GM18907 (cell line): ENCODE results near the gene KRT84.
"Not testable (repeated sequence)": the region's sequence is repeated elsewhere in the genome, so short reads cannot be mapped to it uniquely, and the experiment has no call there.

Source experiments
- ATAC-seq: cut with Tn5 transposase; IDR thresholded peaks from one replicate; pipeline ENCODE4 v1.9.1; 2021; ENCODE audit warnings: mild to moderate bottlenecking, moderate library complexity; ENCODE audit not compliant: unreplicated experiment

Gene KRT84

GRCh38 chr12:52411815-52412214 lies 26.4 kb upstream of the KRT84 start:
- ATAC-seq, result no peak

GRCh38 chr12:52410589-52411248 lies 25.3 kb upstream of the KRT84 start:
- ATAC-seq, result not testable (repeated sequence)

- ATAC-seq, result no peak
Measured at GRCh38 chr12:52407918-52408317, 22.5 kb upstream of the KRT84 start.

- ATAC-seq, result no peak
Measured at GRCh38 chr12:52405922-52406385, 20.5 kb upstream of the KRT84 start, which contains the start of gene KRT82. KRT82 (minus strand) TSS chr12:52406335; CDS start chr12:52406277, 58 bp downstream.

- ATAC-seq, result no peak
Measured at GRCh38 chr12:52404951-52405350, 19.5 kb upstream of the KRT84 start.

GRCh38 chr12:52403561-52403960 lies 18.1 kb upstream of the KRT84 start:
- no peak for ATAC-seq

GRCh38 chr12:52402873-52403540 lies 17.6 kb upstream of the KRT84 start:
- no peak for ATAC-seq

- ATAC-seq, result no peak
Measured at GRCh38 chr12:52402377-52402776, 16.9 kb upstream of the KRT84 start.

- no peak for ATAC-seq
Measured at GRCh38 chr12:52401926-52402325, 16.5 kb upstream of the KRT84 start.

GRCh38 chr12:52401526-52401925 lies 16.1 kb upstream of the KRT84 start:
- no peak for ATAC-seq

- ATAC-seq, result no peak
Measured at GRCh38 chr12:52400906-52401305, 15.5 kb upstream of the KRT84 start.

- ATAC-seq, result no peak
Measured at GRCh38 chr12:52399756-52400155, 14.3 kb upstream of the KRT84 start.

GRCh38 chr12:52398176-52398575 lies 12.7 kb upstream of the KRT84 start:
- ATAC-seq, result no peak

GRCh38 chr12:52396656-52397055 lies 11.2 kb upstream of the KRT84 start:
- ATAC-seq, result no peak

GRCh38 chr12:52395761-52396434 lies 10.4 kb upstream of the KRT84 start:
- no peak for ATAC-seq

- no peak for ATAC-seq
Measured at GRCh38 chr12:52394836-52395405, 9.5 kb upstream of the KRT84 start.

GRCh38 chr12:52392465-52393007 lies 7.1 kb upstream of the KRT84 start:
- ATAC-seq, result no peak

- ATAC-seq, result no peak
Measured at GRCh38 chr12:52391618-52392002, 6.2 kb upstream of the KRT84 start.

GRCh38 chr12:52390739-52391617 lies 5.5 kb upstream of the KRT84 start:
- no peak for ATAC-seq
